ENCODE data around the gene BBS7.

Gene BBS7

DNA sequence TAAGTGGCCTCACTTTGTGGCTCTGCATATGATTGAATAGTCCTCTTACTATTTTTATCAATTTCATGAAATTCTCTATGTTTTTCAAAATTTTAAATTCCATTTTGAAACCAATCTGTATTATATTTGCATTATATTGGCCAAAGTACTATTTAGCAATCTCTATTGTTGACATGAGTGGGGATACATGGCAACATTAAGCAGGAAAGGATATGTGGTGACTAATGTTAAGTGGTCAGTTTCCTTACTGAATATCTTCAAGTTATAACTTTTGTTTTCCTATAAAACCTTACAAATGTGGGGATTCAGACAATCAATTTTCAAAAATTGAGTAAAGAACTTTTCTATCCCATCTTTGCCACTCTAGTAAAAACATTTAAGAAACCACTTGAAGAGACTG is 10.2 kb downstream of the BBS7 start:
- H3K79me2 ChIP-seq (ENCODE audit: insufficient read depth, low read length): no peaks in the 10 kb centered on the region
- no peaks in the 10 kb centered on the region for H3K36me3 ChIP-seq (ENCODE audit: insufficient read depth, low read length)
- H3K4me1 ChIP-seq (ENCODE audit: insufficient read depth, low read length, poor library complexity, severe bottlenecking): no peaks in the 10 kb centered on the region
- H3K9ac ChIP-seq (ENCODE audit: low read depth, low read length, poor library complexity, severe bottlenecking): no peak overlapping the region
- no peak overlapping the region for H3K4me2 ChIP-seq (ENCODE audit: low read depth, low read length, poor library complexity, severe bottlenecking)
- no peaks in the 10 kb centered on the region for H3K9me2 ChIP-seq (replicated peaks; ENCODE audit: low read depth, low read length)
- H3K9me3 ChIP-seq (ENCODE audit: insufficient read depth, low read depth, low read length): no peaks in the 10 kb centered on the region
- no peak for TF ChIP-seq EZH2phosphoT487 (IDR thresholded peaks at IDR 0.05; ENCODE audit: borderline replicate concordance)
- TF ChIP-seq, protein P1, sequence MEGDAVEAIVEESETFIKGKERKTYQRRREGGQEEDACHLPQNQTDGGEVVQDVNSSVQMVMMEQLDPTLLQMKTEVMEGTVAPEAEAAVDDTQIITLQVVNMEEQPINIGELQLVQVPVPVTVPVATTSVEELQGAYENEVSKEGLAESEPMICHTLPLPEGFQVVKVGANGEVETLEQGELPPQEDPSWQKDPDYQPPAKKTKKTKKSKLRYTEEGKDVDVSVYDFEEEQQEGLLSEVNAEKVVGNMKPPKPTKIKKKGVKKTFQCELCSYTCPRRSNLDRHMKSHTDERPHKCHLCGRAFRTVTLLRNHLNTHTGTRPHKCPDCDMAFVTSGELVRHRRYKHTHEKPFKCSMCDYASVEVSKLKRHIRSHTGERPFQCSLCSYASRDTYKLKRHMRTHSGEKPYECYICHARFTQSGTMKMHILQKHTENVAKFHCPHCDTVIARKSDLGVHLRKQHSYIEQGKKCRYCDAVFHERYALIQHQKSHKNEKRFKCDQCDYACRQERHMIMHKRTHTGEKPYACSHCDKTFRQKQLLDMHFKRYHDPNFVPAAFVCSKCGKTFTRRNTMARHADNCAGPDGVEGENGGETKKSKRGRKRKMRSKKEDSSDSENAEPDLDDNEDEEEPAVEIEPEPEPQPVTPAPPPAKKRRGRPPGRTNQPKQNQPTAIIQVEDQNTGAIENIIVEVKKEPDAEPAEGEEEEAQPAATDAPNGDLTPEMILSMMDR (conservative IDR thresholded peaks at IDR 0.05; ENCODE audit: low read length): no peak
- H2AFZ ChIP-seq (ENCODE audit: low read length): no peak overlapping the region
- H4K20me1 ChIP-seq (ENCODE audit: insufficient read depth, low read length, poor library complexity, severe bottlenecking): no peaks in the 10 kb centered on the region
- no peaks in the 10 kb centered on the region for H3F3A ChIP-seq (ENCODE audit: low read depth)
- H3K4me3 ChIP-seq (ENCODE audit: low read length, poor library complexity, severe bottlenecking): no peak overlapping the region
- no peaks in the 10 kb centered on the region for H3K27me3 ChIP-seq (ENCODE audit: insufficient read depth, low read length, poor library complexity, severe bottlenecking)

DNA sequence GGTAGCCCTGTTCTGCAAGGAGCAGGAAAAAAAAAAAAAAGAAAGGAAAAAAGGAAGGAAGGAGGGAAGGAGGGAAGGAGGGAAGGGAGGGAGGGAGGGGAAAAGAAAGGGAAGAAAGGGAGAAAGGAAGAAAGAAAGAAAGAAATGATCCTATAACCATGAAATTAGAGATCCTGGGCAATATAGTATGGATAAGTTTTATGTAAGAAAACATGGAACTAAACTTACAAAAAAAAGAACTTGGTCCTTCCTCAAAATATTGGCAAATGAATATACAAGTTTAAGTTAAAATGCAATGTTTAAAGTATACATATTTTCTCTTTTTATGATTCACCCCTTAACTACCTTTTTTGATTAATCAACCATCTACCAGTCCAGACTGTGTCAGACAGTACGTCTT is 18.9 kb downstream of the BBS7 start:
- Histone ChIP-seq H2AFZ (ENCODE audit: low read length) (no peak overlapping the region), H3K9me2 (replicated peaks; ENCODE audit: low read depth, low read length) (no peaks in the 10 kb centered on the region), H3F3A (ENCODE audit: low read depth) (no peaks in the 10 kb centered on the region), H3K9me3 (ENCODE audit: insufficient read depth, low read depth, low read length) (no peaks in the 10 kb centered on the region), H3K9ac (ENCODE audit: low read depth, low read length, poor library complexity, severe bottlenecking) (no peak overlapping the region), H3K79me2 (ENCODE audit: insufficient read depth, low read length) (no peaks in the 10 kb centered on the region), H3K4me1 (ENCODE audit: insufficient read depth, low read length, poor library complexity, severe bottlenecking) (no peaks in the 10 kb centered on the region), H3K27me3 (ENCODE audit: insufficient read depth, low read length, poor library complexity, severe bottlenecking) (no peaks in the 10 kb centered on the region), H3K4me3 (ENCODE audit: low read length, poor library complexity, severe bottlenecking) (no peak overlapping the region), H3K36me3 (ENCODE audit: insufficient read depth, low read length) (no peaks in the 10 kb centered on the region), H4K20me1 (ENCODE audit: insufficient read depth, low read length, poor library complexity, severe bottlenecking) (no peaks in the 10 kb centered on the region), H3K4me2 (ENCODE audit: low read depth, low read length, poor library complexity, severe bottlenecking) (no peak overlapping the region)
- TF ChIP-seq, protein P1 (conservative IDR thresholded peaks at IDR 0.05; ENCODE audit: low read length): no peak
- no peak for TF ChIP-seq EZH2phosphoT487 (IDR thresholded peaks at IDR 0.05; ENCODE audit: borderline replicate concordance)

DNA sequence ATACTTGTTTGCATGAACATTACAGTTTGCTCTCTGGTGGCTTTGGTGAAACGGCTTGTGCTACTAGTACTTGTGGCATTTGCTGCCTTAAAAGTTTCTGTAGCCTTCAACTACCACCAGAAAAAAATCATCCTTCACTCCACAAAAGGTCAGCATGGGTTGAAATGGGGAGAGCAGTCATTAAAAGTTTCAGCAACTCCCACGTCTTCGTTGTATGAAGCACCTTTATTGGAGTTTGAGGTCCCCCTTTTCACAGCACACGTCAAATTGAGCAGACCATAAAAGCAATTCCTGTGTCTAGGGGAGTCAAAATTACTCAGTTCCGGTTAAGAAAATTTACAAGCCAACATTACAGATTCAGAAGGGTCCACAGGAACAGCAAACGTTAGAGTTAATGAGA is 23.6 kb downstream of the BBS7 start:
- no peaks in the 10 kb centered on the region for H3K36me3 ChIP-seq (ENCODE audit: insufficient read depth, low read length)
- no peak overlapping the region for H3K9ac ChIP-seq (ENCODE audit: low read depth, low read length, poor library complexity, severe bottlenecking)
- no peaks in the 10 kb centered on the region for H3K9me2 ChIP-seq (replicated peaks; ENCODE audit: low read depth, low read length)
- H4K20me1 ChIP-seq (ENCODE audit: insufficient read depth, low read length, poor library complexity, severe bottlenecking): no peaks in the 10 kb centered on the region
- H3K4me1 ChIP-seq (ENCODE audit: insufficient read depth, low read length, poor library complexity, severe bottlenecking): no peaks in the 10 kb centered on the region
- no peak overlapping the region for H3K4me3 ChIP-seq (ENCODE audit: low read length, poor library complexity, severe bottlenecking)
- H3K9me3 ChIP-seq (ENCODE audit: insufficient read depth, low read depth, low read length): no peaks in the 10 kb centered on the region
- H2AFZ ChIP-seq (ENCODE audit: low read length): no peak overlapping the region
- no peaks in the 10 kb centered on the region for H3K27me3 ChIP-seq (ENCODE audit: insufficient read depth, low read length, poor library complexity, severe bottlenecking)
- TF ChIP-seq, protein P1 (conservative IDR thresholded peaks at IDR 0.05; ENCODE audit: low read length): no peak
- TF ChIP-seq EZH2phosphoT487 (IDR thresholded peaks at IDR 0.05; ENCODE audit: borderline replicate concordance): no peak
- no peaks in the 10 kb centered on the region for H3F3A ChIP-seq (ENCODE audit: low read depth)
- no peak overlapping the region for H3K4me2 ChIP-seq (ENCODE audit: low read depth, low read length, poor library complexity, severe bottlenecking)
- H3K79me2 ChIP-seq (ENCODE audit: insufficient read depth, low read length): no peaks in the 10 kb centered on the region

Measured in Loucy (cell line).